Prostate gland (tissue), 2 donors: ENCODE data around the gene POU6F1. TPM values are rescaled to one million over a fixed set of nuclear protein-coding genes. Genes with fewer than 3 reads are reported as not detected.

Experiments
- DNase-seq: peaks from one replicate; pipeline ENCODE4 v3.0.0-alpha.2; 2019; ENCODE audit warnings: low spot score
- H3K27ac ChIP-seq, 2 donors: fragments of 200-600 bp; sonication (generic); 2 replicates each; pipeline ENCODE4 v1.5.1; 2017 to 2019
- H3K27me3 ChIP-seq: fragments of 200-600 bp; sonication (generic); replicated peaks from 2 replicates; pipeline ENCODE4 v1.5.1; 2019; ENCODE audit not compliant: insufficient read depth
- H3K36me3 ChIP-seq, 2 donors: fragments of 200-600 bp; sonication (generic); 1 replicate in 1 of 2; 2 replicates in 1 of 2; pipeline versions ENCODE4 v1.5.1 to v1.8.1; 2017 to 2019
- H3K4me1 ChIP-seq: fragments of 200-600 bp; sonication (generic); replicated peaks from 2 replicates; pipeline ENCODE4 v1.5.1; 2019
- H3K4me3 ChIP-seq, 2 donors: fragments of 200-600 bp; sonication (generic); 2 replicates each; pipeline ENCODE4 v1.5.1; 2017 to 2019
- H3K9me3 ChIP-seq: fragments of 200-600 bp; sonication (generic); 2 replicates; pipeline ENCODE4 v1.5.1; 2017
- POLR2A ChIP-seq: fragments of 450-650 bp; IDR thresholded peaks from one replicate; pipeline ENCODE4 v1.6.1; 2016; ENCODE audit warnings: antibody characterized with exemption, mild to moderate bottlenecking
- POLR2AphosphoS5 ChIP-seq: sonication (generic); formaldehyde crosslinking; IDR thresholded peaks from one replicate; pipeline ENCODE4 v1.6.1; 2017; ENCODE audit warnings: antibody characterized with exemption
- WGBS: methylation state at CpG from one replicate; pipeline ENCODE4 v1.1.5; 2018; 5-methylcytosine and 5-hydroxymethylcytosine counted together
- intact Hi-C: fragments of 100-400 bp; cut with DNase I; formaldehyde crosslinking; loops from one replicate; pipeline ENCODE4 v1.14.2; 2022
- total RNA-seq, 2 donors: library from RNA; depleted of rRNA; stranded (reverse); fragments of >200 nt; gene quantifications; one replicate each; pipeline ENCODE4 v1.1.0, GENCODE V29; 2016
- TF ChIP-seq, protein P1 (sequence below), 4 experiments: fragments of 200-600 bp in 2 of 4; fragments of 450-650 bp in 2 of 4; sonication (generic) in 2 of 4; IDR thresholded peaks; 1 replicate in 3 of 4; 2 replicates in 1 of 4; pipeline ENCODE4 v1.5.1; 2016 to 2019; ENCODE audit warnings: antibody characterized with exemption in 4 of 4, mild to moderate bottlenecking in 2 of 4, moderate library complexity in 2 of 4

The POU6F1 gene
- total RNA-seq, 2 donors from 2014 or later = 13.5 to 17.2 TPM

DNA sequence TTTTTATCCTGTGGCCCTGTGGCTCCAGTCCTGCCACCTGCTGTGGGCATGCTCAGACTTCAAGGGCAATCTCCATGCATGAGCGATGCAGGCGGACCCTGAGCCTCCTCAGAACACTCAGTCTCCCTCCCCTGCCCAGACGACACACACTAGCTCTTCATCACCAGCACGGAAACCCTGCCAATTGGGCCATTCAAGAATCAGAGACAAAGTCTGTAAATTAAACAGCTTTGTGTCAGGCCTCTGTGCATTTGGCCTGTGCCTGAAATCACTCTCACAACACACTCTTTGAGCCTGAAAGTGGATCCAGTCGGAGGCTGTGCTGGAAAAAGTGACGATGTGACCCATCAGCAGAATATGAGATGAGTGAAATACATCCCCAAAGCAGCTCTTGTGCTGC lies 12.5 kb downstream of the POU6F1 start:
- intact Hi-C loops = no loop called here
- no peaks in the 10 kb centered on the region for H3K36me3 ChIP-seq
- H3K9me3 ChIP-seq = no peaks in the 10 kb centered on the region
- H3K4me1 ChIP-seq = no peaks in the 10 kb centered on the region
- no peaks in the 10 kb centered on the region for H3K27me3 ChIP-seq
- H3K4me3 ChIP-seq = no peak overlapping the region
- TF ChIP-seq, protein P1, sequence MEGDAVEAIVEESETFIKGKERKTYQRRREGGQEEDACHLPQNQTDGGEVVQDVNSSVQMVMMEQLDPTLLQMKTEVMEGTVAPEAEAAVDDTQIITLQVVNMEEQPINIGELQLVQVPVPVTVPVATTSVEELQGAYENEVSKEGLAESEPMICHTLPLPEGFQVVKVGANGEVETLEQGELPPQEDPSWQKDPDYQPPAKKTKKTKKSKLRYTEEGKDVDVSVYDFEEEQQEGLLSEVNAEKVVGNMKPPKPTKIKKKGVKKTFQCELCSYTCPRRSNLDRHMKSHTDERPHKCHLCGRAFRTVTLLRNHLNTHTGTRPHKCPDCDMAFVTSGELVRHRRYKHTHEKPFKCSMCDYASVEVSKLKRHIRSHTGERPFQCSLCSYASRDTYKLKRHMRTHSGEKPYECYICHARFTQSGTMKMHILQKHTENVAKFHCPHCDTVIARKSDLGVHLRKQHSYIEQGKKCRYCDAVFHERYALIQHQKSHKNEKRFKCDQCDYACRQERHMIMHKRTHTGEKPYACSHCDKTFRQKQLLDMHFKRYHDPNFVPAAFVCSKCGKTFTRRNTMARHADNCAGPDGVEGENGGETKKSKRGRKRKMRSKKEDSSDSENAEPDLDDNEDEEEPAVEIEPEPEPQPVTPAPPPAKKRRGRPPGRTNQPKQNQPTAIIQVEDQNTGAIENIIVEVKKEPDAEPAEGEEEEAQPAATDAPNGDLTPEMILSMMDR (IDR thresholded peaks at IDR 0.05) = no peak
- TF ChIP-seq POLR2AphosphoS5 = no peak
- TF ChIP-seq POLR2A = no peak
- 96% methylated on average over 6 of the region's 6 CpGs for WGBS
- no peak for DNase-seq
- H3K27ac ChIP-seq = no peak overlapping the region

DNA sequence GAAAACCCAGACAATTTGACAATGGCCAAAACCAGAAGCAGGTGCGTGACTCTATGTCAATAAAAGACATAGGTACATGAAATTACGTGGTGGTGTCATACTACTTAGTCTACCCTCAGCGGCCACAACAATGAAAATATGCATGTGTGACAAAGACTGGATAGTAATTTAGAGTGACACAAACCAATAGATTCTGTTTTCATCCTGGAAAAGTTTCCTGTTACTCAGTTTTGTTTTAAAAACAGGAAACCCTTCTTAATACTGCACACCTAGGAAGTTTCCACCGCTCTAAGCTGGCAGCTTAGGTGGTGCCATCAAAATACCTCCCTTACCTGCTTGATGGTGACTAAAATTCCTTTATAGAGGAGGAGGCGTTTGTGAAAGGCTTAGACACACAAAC lies 15.1 kb downstream of the POU6F1 start:
- Histone ChIP-seq H3K27ac (no peak overlapping the region), H3K9me3 (no peaks in the 10 kb centered on the region), H3K27me3 (no peaks in the 10 kb centered on the region), H3K4me1 (no peaks in the 10 kb centered on the region), H3K4me3 (no peak overlapping the region), H3K36me3 (no peaks in the 10 kb centered on the region)
- intact Hi-C loops = no loop called here
- TF ChIP-seq POLR2A (no peak), POLR2AphosphoS5 (no peak)
- TF ChIP-seq, protein P1 (IDR thresholded peaks at IDR 0.05) = no peak
- WGBS = 86% methylated on average over 5 of the region's 5 CpGs
- DNase-seq = no peak

DNA sequence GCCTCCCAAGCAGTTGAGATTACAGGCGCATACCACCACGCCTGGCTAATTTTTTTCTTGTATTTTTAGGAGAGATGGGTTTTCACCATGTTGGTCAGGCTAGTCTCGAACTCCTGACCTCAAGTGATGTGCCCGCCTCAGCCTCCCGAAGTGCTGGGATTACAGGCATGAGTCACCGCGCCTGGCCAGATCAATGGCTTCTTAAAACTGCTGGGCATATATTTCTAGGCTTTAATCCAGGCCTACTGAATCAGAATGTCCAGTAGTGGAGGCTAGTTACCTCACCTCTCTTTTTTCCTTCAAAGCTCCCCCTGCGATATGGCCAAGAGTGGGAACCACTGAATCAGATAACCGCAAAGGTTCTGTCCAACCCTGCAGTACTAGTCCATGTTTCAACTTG lies 17.1 kb downstream of the POU6F1 start:
- no peak for TF ChIP-seq POLR2AphosphoS5
- TF ChIP-seq, protein P1 (IDR thresholded peaks at IDR 0.05) = no peak
- no peak for TF ChIP-seq POLR2A
- H3K9me3 ChIP-seq = no peaks in the 10 kb centered on the region
- no peaks in the 10 kb centered on the region for H3K27me3 ChIP-seq
- intact Hi-C loops = no loop called here
- no peaks in the 10 kb centered on the region for H3K36me3 ChIP-seq
- no peak overlapping the region for H3K27ac ChIP-seq
- no peak overlapping the region for H3K4me3 ChIP-seq
- H3K4me1 ChIP-seq = no peaks in the 10 kb centered on the region
- WGBS = 93% methylated on average over 9 of the region's 9 CpGs
- DNase-seq = no peak

DNA sequence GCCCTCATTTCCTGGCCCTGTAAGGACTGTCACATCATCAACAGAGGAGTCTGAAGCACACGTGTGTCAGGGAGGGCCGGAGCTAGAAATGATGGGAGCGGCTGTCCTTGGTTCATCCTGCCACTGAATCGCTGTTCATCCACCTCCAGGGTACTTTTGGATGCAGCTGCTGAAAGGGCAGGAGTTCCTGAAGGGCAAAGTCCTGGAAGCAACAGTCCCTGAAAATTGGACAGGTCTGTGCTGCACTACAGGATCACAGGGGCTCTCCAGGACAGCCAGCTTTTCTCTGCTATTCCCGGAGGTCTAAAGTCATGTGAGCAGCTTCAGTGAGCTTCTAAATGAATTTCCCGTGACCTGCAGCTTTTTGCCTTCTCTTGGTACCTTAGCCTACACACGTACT lies 17.7 kb downstream of the POU6F1 start:
- no peaks in the 10 kb centered on the region for H3K27me3 ChIP-seq
- no peak overlapping the region for H3K4me3 ChIP-seq
- DNase-seq = no peak
- H3K27ac ChIP-seq = no peak overlapping the region
- H3K9me3 ChIP-seq = no peaks in the 10 kb centered on the region
- no peaks in the 10 kb centered on the region for H3K36me3 ChIP-seq
- H3K4me1 ChIP-seq = no peaks in the 10 kb centered on the region
- WGBS = 91% methylated on average over 7 of the region's 7 CpGs
- TF ChIP-seq, protein P1 (IDR thresholded peaks at IDR 0.05) = no peak
- TF ChIP-seq POLR2A = no peak
- no peak for TF ChIP-seq POLR2AphosphoS5
- intact Hi-C loops = no loop called here

DNA sequence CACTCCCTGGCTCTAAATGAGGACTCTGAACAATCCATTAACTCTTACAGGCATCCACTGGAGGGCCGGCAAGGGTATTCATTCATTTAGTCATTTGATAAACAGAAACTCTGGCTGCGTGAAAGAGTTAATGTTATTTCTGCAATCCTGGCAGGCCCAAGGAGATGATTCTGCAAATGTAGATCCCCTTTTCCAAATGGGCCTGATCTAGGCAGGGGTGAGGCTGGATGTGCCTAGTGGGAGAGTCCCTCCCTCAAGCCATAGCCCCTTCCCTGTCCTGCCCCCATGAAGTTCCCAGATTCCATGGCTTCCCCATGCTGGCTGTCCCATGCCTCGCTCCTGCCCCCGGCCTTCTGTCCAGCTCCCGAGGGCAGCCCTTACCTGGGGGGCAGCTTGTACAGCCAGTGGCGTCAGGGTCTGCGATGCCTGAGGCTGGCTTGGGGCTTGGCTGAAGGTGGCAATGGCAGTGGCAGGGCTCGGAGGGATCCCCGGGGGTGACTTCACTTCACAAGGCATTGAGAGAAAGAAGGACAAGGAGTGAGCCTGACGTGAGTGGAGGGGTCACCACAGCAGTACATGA lies 18.4 kb downstream of the POU6F1 start:
- no peak overlapping the region for H3K4me3 ChIP-seq
- WGBS = 89% methylated on average over 10 of the region's 10 CpGs
- no peak for DNase-seq
- H3K27me3 ChIP-seq = no peaks in the 10 kb centered on the region
- intact Hi-C loops = no loop called here
- H3K4me1 ChIP-seq = no peaks in the 10 kb centered on the region
- no peaks in the 10 kb centered on the region for H3K9me3 ChIP-seq
- no peaks in the 10 kb centered on the region for H3K36me3 ChIP-seq
- TF ChIP-seq, protein P1 (IDR thresholded peaks at IDR 0.05) = no peak
- TF ChIP-seq POLR2A (no peak), POLR2AphosphoS5 (no peak)
- no peak overlapping the region for H3K27ac ChIP-seq
